Mesothelial cell of epicardium (in vitro differentiated cells): Measurements from ENCODE around the gene RXRA. TPM values are rescaled to one million over a fixed set of nuclear protein-coding genes. Genes with fewer than 3 reads are reported as not detected.

ENCODE experiments used
- DNase-seq, 2 experiments: peaks; one replicate each; pipeline ENCODE4 v3.0.0; 2021; ENCODE audit warnings: low spot score in 2 of 2; ENCODE audit not compliant: unreplicated experiment in 2 of 2
- H3K27ac Mint-ChIP-seq: 2 replicates; pipeline ENCODE4 v1.8.0; 2021; ENCODE audit warnings: mixed read lengths
- H3K27me3 Mint-ChIP-seq: 2 replicates; pipeline ENCODE4 v1.8.0; 2021; ENCODE audit warnings: low read depth, mixed read lengths
- H3K36me3 Mint-ChIP-seq: 2 replicates; pipeline ENCODE4 v1.8.0; 2021; ENCODE audit warnings: mixed read lengths
- H3K4me1 Mint-ChIP-seq: 2 replicates; pipeline ENCODE4 v1.8.0; 2021; ENCODE audit warnings: mixed read lengths
- H3K4me3 Mint-ChIP-seq: 2 replicates; pipeline ENCODE4 v1.8.0; 2021; ENCODE audit warnings: mild to moderate bottlenecking, moderate library complexity, mixed read lengths
- H3K9me3 Mint-ChIP-seq: 2 replicates; pipeline ENCODE4 v1.8.0; 2021; ENCODE audit warnings: mixed read lengths
- CTCF ChIP-seq: fragments of 200-600 bp; sonication (generic); IDR thresholded peaks from one replicate; pipeline ENCODE4 v1.5.0; 2021; ENCODE audit warnings: antibody characterized with exemption; ENCODE audit not compliant: unreplicated experiment
- total RNA-seq: library from RNA; stranded (reverse); gene quantifications from 3 replicates; pipeline ENCODE4 v1.2.1, GENCODE V29; 2021

RXRA gene
- total RNA-seq, 1 donor from 2014 or later = 45.0 TPM

GRCh38 chr9:134440636-134441226 is 114.5 kb downstream of the RXRA start:
- TF ChIP-seq CTCF = no peak
- no peak for DNase-seq
- Mint-ChIP-seq H3K9me3 (peaks cover 5% of the 10 kb centered on the region), H3K4me1 (peaks cover 59% of the 10 kb centered on the region), H3K4me3 (no peak overlapping the region), H3K36me3 (no peaks in the 10 kb centered on the region), H3K27me3 (peaks cover 2% of the 10 kb centered on the region), H3K27ac (peak overlapping the region; percentile 53)

- peak overlapping the region; percentile 53 for H3K27ac Mint-ChIP-seq
- H3K4me1 Mint-ChIP-seq = peaks cover 52% of the 10 kb centered on the region
- H3K27me3 Mint-ChIP-seq = peaks cover 2% of the 10 kb centered on the region
- no peak overlapping the region for H3K4me3 Mint-ChIP-seq
- no peak for TF ChIP-seq CTCF
- H3K9me3 Mint-ChIP-seq = peaks cover 5% of the 10 kb centered on the region
- no peaks in the 10 kb centered on the region for H3K36me3 Mint-ChIP-seq
- no peak for DNase-seq
These were observed 115.2 kb downstream of the RXRA start for GRCh38 chr9:134441227-134442084.

GRCh38 chr9:134442085-134442474 is 115.8 kb downstream of the RXRA start:
- Mint-ChIP-seq H3K27ac (no peak overlapping the region), H3K4me3 (peak overlapping the region; percentile 8), H3K27me3 (peaks cover 2% of the 10 kb centered on the region), H3K36me3 (no peaks in the 10 kb centered on the region), H3K4me1 (peaks cover 45% of the 10 kb centered on the region), H3K9me3 (peaks cover 5% of the 10 kb centered on the region)
- no peak for DNase-seq
- TF ChIP-seq CTCF = no peak

GRCh38 chr9:134442486-134443173 is 116.4 kb downstream of the RXRA start:
- no peak for TF ChIP-seq CTCF
- Mint-ChIP-seq H3K27ac (no peak overlapping the region), H3K27me3 (peaks cover 2% of the 10 kb centered on the region), H3K4me1 (peaks cover 40% of the 10 kb centered on the region), H3K9me3 (peaks cover 5% of the 10 kb centered on the region), H3K36me3 (no peaks in the 10 kb centered on the region), H3K4me3 (no peak overlapping the region)
- DNase-seq = no peak

GRCh38 chr9:134443174-134444037 is 117.2 kb downstream of the RXRA start:
- Mint-ChIP-seq H3K27ac (no peak overlapping the region), H3K36me3 (no peaks in the 10 kb centered on the region), H3K9me3 (peaks cover 5% of the 10 kb centered on the region), H3K27me3 (peaks cover 2% of the 10 kb centered on the region), H3K4me1 (peaks cover 34% of the 10 kb centered on the region), H3K4me3 (no peak overlapping the region)
- TF ChIP-seq CTCF = peak; percentile 94
- DNase-seq = peak; percentile 71 to 83
